Brain microvascular endothelial cell (primary cell): Measurements from ENCODE around the gene THUMPD1.
"Not testable (repeated sequence)": the region's sequence is repeated elsewhere in the genome, so short reads cannot be mapped to it uniquely, and the experiment has no call there.

Experiments
- DNase-seq: peaks from one replicate; pipeline ENCODE4 v3.0.0-alpha.2; 2020
- H3K27ac ChIP-seq: fragments of 250-450 bp; sonication (Bioruptor Pico); 2 replicates; pipeline ENCODE4 v1.5.1; 2020; ENCODE audit warnings: mild to moderate bottlenecking, moderate library complexity
- H3K27me3 ChIP-seq: fragments of 250-450 bp; sonication (Bioruptor Pico); replicated peaks from 2 replicates; pipeline ENCODE4 v1.5.1; 2020; ENCODE audit warnings: mild to moderate bottlenecking
- H3K36me3 ChIP-seq: fragments of 250-450 bp; sonication (Bioruptor Pico); replicated peaks from 2 replicates; pipeline ENCODE4 v1.5.1; 2020; ENCODE audit warnings: mild to moderate bottlenecking
- H3K4me3 ChIP-seq: 2 replicates; pipeline ENCODE4 v1.5.1; 2011; ENCODE audit warnings: low read depth, mild to moderate bottlenecking, control low read depth, low read length, moderate library complexity
- in situ Hi-C: cut with HindIII; loops from 2 replicates; pipeline ENCODE4 v1.10.0; 2017; ENCODE audit warnings: low sequenced_read_pairs, low pct_ligation_motif_present
- TF ChIP-seq, protein P1 (sequence below): IDR thresholded peaks from 2 replicates; pipeline ENCODE4 v1.5.1; 2011; ENCODE audit warnings: low read depth, mild to moderate bottlenecking, moderate library complexity, low read length, control low read depth, inconsistent platforms; ENCODE audit errors: missing control alignments

THUMPD1 gene

DNA sequence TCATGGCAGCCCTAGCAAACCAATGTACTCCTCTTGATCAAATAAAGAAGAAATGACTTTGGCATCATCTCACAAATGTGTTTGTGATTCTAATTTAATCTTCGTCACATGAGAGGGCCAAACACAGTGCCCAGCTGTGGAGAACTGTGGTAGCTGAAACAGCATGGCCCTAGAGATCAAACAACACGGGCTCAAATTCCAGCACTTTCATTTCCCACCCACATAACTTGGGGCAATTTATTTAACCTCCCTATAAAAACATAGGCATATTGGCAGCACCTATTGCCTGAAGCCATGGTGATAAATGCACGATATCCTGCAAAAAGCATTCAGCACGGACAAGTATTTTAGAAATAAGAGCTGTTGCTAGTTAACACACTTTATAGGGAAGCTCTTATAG, 46.6 kb downstream of the THUMPD1 start:
- Histone ChIP-seq H3K27ac (no peak overlapping the region), H3K36me3 (no peaks in the 10 kb centered on the region), H3K27me3 (no peaks in the 10 kb centered on the region), H3K4me3 (no peak overlapping the region)
- TF ChIP-seq, protein P1, sequence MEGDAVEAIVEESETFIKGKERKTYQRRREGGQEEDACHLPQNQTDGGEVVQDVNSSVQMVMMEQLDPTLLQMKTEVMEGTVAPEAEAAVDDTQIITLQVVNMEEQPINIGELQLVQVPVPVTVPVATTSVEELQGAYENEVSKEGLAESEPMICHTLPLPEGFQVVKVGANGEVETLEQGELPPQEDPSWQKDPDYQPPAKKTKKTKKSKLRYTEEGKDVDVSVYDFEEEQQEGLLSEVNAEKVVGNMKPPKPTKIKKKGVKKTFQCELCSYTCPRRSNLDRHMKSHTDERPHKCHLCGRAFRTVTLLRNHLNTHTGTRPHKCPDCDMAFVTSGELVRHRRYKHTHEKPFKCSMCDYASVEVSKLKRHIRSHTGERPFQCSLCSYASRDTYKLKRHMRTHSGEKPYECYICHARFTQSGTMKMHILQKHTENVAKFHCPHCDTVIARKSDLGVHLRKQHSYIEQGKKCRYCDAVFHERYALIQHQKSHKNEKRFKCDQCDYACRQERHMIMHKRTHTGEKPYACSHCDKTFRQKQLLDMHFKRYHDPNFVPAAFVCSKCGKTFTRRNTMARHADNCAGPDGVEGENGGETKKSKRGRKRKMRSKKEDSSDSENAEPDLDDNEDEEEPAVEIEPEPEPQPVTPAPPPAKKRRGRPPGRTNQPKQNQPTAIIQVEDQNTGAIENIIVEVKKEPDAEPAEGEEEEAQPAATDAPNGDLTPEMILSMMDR, result no peak
- in situ Hi-C loops, result no loop called here
- no peak for DNase-seq

GRCh38 chr16:20694096-20694495, 47.5 kb downstream of the THUMPD1 start:
- H3K27ac ChIP-seq, H3K4me3 ChIP-seq, H3K36me3 ChIP-seq, H3K27me3 ChIP-seq, in situ Hi-C loops, DNase-seq: not testable (repeated sequence)

GRCh38 chr16:20689668-20690067, 52.0 kb downstream of the THUMPD1 start:
- Histone ChIP-seq H3K27ac (no peak overlapping the region), H3K36me3 (no peaks in the 10 kb centered on the region), H3K4me3 (no peak overlapping the region), H3K27me3 (no peaks in the 10 kb centered on the region)
- TF ChIP-seq, protein P1, result no peak
- no peak for DNase-seq
- in situ Hi-C loops, result no loop called here

- no peak overlapping the region for H3K4me3 ChIP-seq
- H3K27me3 ChIP-seq, result no peaks in the 10 kb centered on the region
- in situ Hi-C loops, result no loop called here
- no peak for DNase-seq
- TF ChIP-seq, protein P1, result no peak
- H3K27ac ChIP-seq, result no peak overlapping the region
- H3K36me3 ChIP-seq, result no peaks in the 10 kb centered on the region
Measured at GRCh38 chr16:20683812-20684211, 57.8 kb downstream of the THUMPD1 start.
